Natural killer cell (primary cell): ENCODE measurements around the gene LRRN2. TPM values are rescaled to one million over a fixed set of nuclear protein-coding genes. Genes with fewer than 3 reads are reported as not detected.

ENCODE experiments used
- ATAC-seq, 3 donors: fragments of 150-1000 bp in 2 of 3; fragments of 200-7000 bp in 1 of 3; cut with Tn5 transposase; 1 replicate in 1 of 3; 2 replicates in 2 of 3; pipeline ENCODE4 v1.10.0; 2021; ENCODE audit warnings: mild to moderate bottlenecking in 2 of 3, moderate library complexity in 2 of 3
- DNase-seq, 2 donors: peaks; one replicate each; pipeline versions ENCODE4 v3.0.0 to v3.0.0-alpha.2; 2013 to 2021; ENCODE audit warnings: mixed read lengths in 1 of 2
- H3K27ac ChIP-seq: one replicate; pipeline ENCODE4 v1.5.1; 2013; ENCODE audit warnings: mild to moderate bottlenecking, low read length
- H3K27me3 ChIP-seq: one replicate; pipeline ENCODE4 v1.6.1; 2013; ENCODE audit warnings: low read length; ENCODE audit not compliant: control insufficient read depth, insufficient read depth
- H3K36me3 ChIP-seq: one replicate; pipeline ENCODE4 v1.6.1; 2013; ENCODE audit warnings: low read length; ENCODE audit not compliant: control insufficient read depth, insufficient read depth
- H3K4me1 ChIP-seq: one replicate; pipeline ENCODE4 v1.6.1; 2013; ENCODE audit warnings: low read length; ENCODE audit not compliant: control insufficient read depth, insufficient read depth
- H3K4me3 ChIP-seq: one replicate; pipeline ENCODE4 v1.5.1; 2013; ENCODE audit warnings: low read length
- H3K9me3 ChIP-seq: one replicate; pipeline ENCODE4 v1.6.1; 2013; ENCODE audit warnings: low read length; ENCODE audit not compliant: control insufficient read depth, insufficient read depth
- H3K27ac Mint-ChIP-seq, 2 donors: one replicate each; pipeline ENCODE4 v1.8.0; 2022; ENCODE audit warnings: mild to moderate bottlenecking in 2 of 2, mixed read lengths in 2 of 2, moderate library complexity in 1 of 2
- H3K27me3 Mint-ChIP-seq, 2 donors: one replicate each; pipeline ENCODE4 v1.8.0; 2022; ENCODE audit warnings: low read depth in 2 of 2, mixed read lengths in 2 of 2
- H3K36me3 Mint-ChIP-seq: one replicate; pipeline ENCODE4 v1.8.0; 2022; ENCODE audit warnings: mixed read lengths
- H3K4me1 Mint-ChIP-seq, 2 donors: one replicate each; pipeline ENCODE4 v1.8.0; 2022; ENCODE audit warnings: mixed read lengths in 2 of 2
- H3K4me3 Mint-ChIP-seq: one replicate; pipeline ENCODE4 v1.8.0; 2022; ENCODE audit warnings: mild to moderate bottlenecking, moderate library complexity, mixed read lengths
- H3K9me3 Mint-ChIP-seq, 2 donors: one replicate each; pipeline ENCODE4 v1.8.0; 2022; ENCODE audit warnings: mixed read lengths in 2 of 2
- CTCF ChIP-seq: fragments of 200-600 bp; IDR thresholded peaks from one replicate; pipeline ENCODE4 v1.8.0; 2022; ENCODE audit warnings: antibody characterized with exemption
- WGBS: methylation state at CpG from one replicate; pipeline ENCODE4 v1.1.7; 2013; ENCODE audit warnings: missing lambda C conversion rate; ENCODE audit not compliant: insufficient coverage; 5-methylcytosine and 5-hydroxymethylcytosine counted together
- intact Hi-C: fragments of 100-400 bp; cut with micrococcal nuclease; formaldehyde crosslinking; loops from one replicate; pipeline ENCODE4 v1.14.2; 2022
- total RNA-seq, 4 donors: library from RNA; stranded (reverse); fragments of 120-200 nt in 1 of 4; gene quantifications; one replicate each; pipeline versions ENCODE4 v1.2.3 to v1.2.4, GENCODE V29; 2013 to 2022

Gene LRRN2
- total RNA-seq, 3 donors from 2014 or later (not counting 1 experiment from before 2014, with no cell fraction given) = 0.10 to 0.27 TPM; not detected in 1

GRCh38 chr1:204600968-204601367, 84.6 kb downstream of the LRRN2 start:
- Histone ChIP-seq H3K4me1 (no peaks in the 10 kb centered on the region), H3K36me3 (no peaks in the 10 kb centered on the region), H3K4me3 (no peak overlapping the region), H3K27ac (no peak overlapping the region), H3K9me3 (no peaks in the 10 kb centered on the region), H3K27me3 (no peaks in the 10 kb centered on the region)
- Mint-ChIP-seq H3K36me3 (no peaks in the 10 kb centered on the region), H3K9me3 (no peaks in the 10 kb centered on the region), H3K4me1 (no peaks in the 10 kb centered on the region), H3K27ac (no peak overlapping the region), H3K4me3 (no peak overlapping the region), H3K27me3 (no peaks in the 10 kb centered on the region)
- no peak for TF ChIP-seq CTCF
- DNase-seq (no peak), ATAC-seq (no peak)
- 93% methylated on average over 4 of the region's 4 CpGs for WGBS
- intact Hi-C loops = no loop called here

DNA sequence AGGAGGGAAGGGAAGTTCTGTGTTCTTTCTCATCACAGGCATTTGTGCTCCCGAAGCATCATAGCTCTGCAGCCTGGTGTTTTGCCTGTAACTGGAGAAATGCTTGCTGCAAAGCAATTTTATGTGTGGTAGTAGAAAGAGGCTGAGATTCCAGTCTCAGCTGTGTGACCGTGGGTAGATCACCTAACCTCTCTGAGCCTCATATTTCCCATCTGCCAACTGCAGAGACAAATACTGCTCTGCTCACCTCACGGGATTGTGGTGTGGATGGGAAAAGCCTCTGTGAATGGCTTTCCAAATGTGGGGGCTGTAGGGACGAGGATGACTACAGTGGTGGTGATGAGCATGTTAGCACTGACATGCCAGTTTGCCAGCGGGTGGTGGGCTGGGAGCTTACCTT, 85.3 kb downstream of the LRRN2 start:
- H3K4me3 ChIP-seq = no peak overlapping the region
- DNase-seq = no peak
- peak overlapping the region in 1 of 2 donors; percentile 22 for H3K27ac Mint-ChIP-seq
- no peak for TF ChIP-seq CTCF
- H3K27me3 Mint-ChIP-seq = no peaks in the 10 kb centered on the region
- intact Hi-C loops = no loop called here
- no peaks in the 10 kb centered on the region for H3K36me3 Mint-ChIP-seq
- H3K27ac ChIP-seq = no peak overlapping the region
- H3K9me3 ChIP-seq = no peaks in the 10 kb centered on the region
- no peaks in the 10 kb centered on the region for H3K4me1 ChIP-seq
- no peak overlapping the region for H3K4me3 Mint-ChIP-seq
- 95% methylated on average over 5 of the region's 5 CpGs for WGBS
- no peak for ATAC-seq
- no peaks in the 10 kb centered on the region for H3K36me3 ChIP-seq
- no peaks in the 10 kb centered on the region for H3K4me1 Mint-ChIP-seq
- no peaks in the 10 kb centered on the region for H3K27me3 ChIP-seq
- no peaks in the 10 kb centered on the region for H3K9me3 Mint-ChIP-seq

GRCh38 chr1:204599596-204599995, 85.9 kb downstream of the LRRN2 start:
- ATAC-seq = no peak
- Mint-ChIP-seq H3K36me3 (no peaks in the 10 kb centered on the region), H3K27me3 (no peaks in the 10 kb centered on the region), H3K27ac (no peak overlapping the region), H3K9me3 (no peaks in the 10 kb centered on the region), H3K4me1 (no peaks in the 10 kb centered on the region), H3K4me3 (no peak overlapping the region)
- no peak for TF ChIP-seq CTCF
- H3K27ac ChIP-seq = no peak overlapping the region
- no peak for DNase-seq
- 96% methylated on average over 10 of the region's 10 CpGs for WGBS
- intact Hi-C loops = no loop called here
- no peaks in the 10 kb centered on the region for H3K36me3 ChIP-seq
- no peaks in the 10 kb centered on the region for H3K9me3 ChIP-seq
- H3K27me3 ChIP-seq = no peaks in the 10 kb centered on the region
- no peak overlapping the region for H3K4me3 ChIP-seq
- H3K4me1 ChIP-seq = no peaks in the 10 kb centered on the region

DNA sequence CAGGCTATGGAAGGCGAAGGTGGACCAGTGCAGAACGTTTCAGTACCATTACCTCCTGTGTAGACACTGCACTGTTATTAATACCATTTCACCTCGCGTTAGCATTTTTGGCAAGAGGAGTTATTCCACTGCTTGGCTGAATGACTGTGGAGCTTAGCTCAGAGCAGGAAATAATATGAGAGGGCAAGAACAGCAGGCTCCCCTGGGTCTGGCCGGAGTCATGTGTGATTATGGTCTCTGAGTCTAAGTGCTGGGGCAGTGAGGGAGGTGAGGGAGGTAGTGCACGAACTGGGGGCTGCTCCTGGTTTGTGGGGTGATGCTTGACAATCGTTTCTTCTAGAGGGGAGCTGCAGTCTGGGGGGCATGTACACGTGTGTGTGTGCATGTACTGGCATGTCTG, 86.4 kb downstream of the LRRN2 start:
- H3K9me3 Mint-ChIP-seq = no peaks in the 10 kb centered on the region
- H3K4me3 ChIP-seq = no peak overlapping the region
- H3K4me1 Mint-ChIP-seq = no peaks in the 10 kb centered on the region
- H3K9me3 ChIP-seq = no peaks in the 10 kb centered on the region
- no peaks in the 10 kb centered on the region for H3K4me1 ChIP-seq
- H3K27me3 ChIP-seq = no peaks in the 10 kb centered on the region
- H3K36me3 ChIP-seq = no peaks in the 10 kb centered on the region
- ATAC-seq (no peak), DNase-seq (no peak)
- intact Hi-C loops = no loop called here
- no peaks in the 10 kb centered on the region for H3K27me3 Mint-ChIP-seq
- TF ChIP-seq CTCF = no peak
- H3K4me3 Mint-ChIP-seq = no peak overlapping the region
- 86% methylated on average over 8 of the region's 8 CpGs for WGBS
- H3K27ac ChIP-seq = no peak overlapping the region
- no peaks in the 10 kb centered on the region for H3K36me3 Mint-ChIP-seq
- no peak overlapping the region for H3K27ac Mint-ChIP-seq
